Jurkat, Clone E6-1 (cell line): ENCODE data around the gene HLA-DQB1.
"Not testable (repeated sequence)": the region's sequence is repeated elsewhere in the genome, so short reads cannot be mapped to it uniquely, and the experiment has no call there.

ENCODE experiments used
- DNase-seq: peaks from one replicate; pipeline ENCODE4 v3.0.0-alpha.2; 2011; ENCODE audit warnings: low read depth, low spot score
- H3K4me3 ChIP-seq: 2 replicates; pipeline ENCODE4 v1.5.1; 2011; ENCODE audit warnings: mild to moderate bottlenecking, low read length, control low read depth, moderate library complexity

The HLA-DQB1 gene

GRCh38 chr6:32664827-32665362 is 1.6 kb downstream of the HLA-DQB1 start:
- H3K4me3 ChIP-seq: no peak overlapping the region
- no peak for DNase-seq

- no peak for DNase-seq
- H3K4me3 ChIP-seq: no peak overlapping the region
These were observed 2.1 kb downstream of the HLA-DQB1 start for GRCh38 chr6:32664354-32664753.

GRCh38 chr6:32662836-32663235 is 3.6 kb downstream of the HLA-DQB1 start:
- DNase-seq: no peak
- H3K4me3 ChIP-seq: no peak overlapping the region

- DNase-seq: no peak
- H3K4me3 ChIP-seq: no peak overlapping the region
These were observed 4.4 kb downstream of the HLA-DQB1 start for GRCh38 chr6:32662099-32662498.

- no peak for DNase-seq
- H3K4me3 ChIP-seq: no peak overlapping the region
These were observed 6.4 kb downstream of the HLA-DQB1 start for GRCh38 chr6:32659856-32660595.

- H3K4me3 ChIP-seq: no peak overlapping the region
- DNase-seq: no peak
These were observed 8.1 kb downstream of the HLA-DQB1 start for GRCh38 chr6:32658268-32658897.

- H3K4me3 ChIP-seq, DNase-seq: not testable (repeated sequence)
These were observed 8.6 kb downstream of the HLA-DQB1 start for GRCh38 chr6:32657819-32658218.

GRCh38 chr6:32657329-32657728 is 9.1 kb downstream of the HLA-DQB1 start:
- H3K4me3 ChIP-seq: not testable (repeated sequence)

GRCh38 chr6:32655203-32655710 is 11.2 kb downstream of the HLA-DQB1 start:
- H3K4me3 ChIP-seq: no peak overlapping the region
- no peak for DNase-seq

More at GRCh38 chr6:32657329-32657728, 9.1 kb downstream of the HLA-DQB1 start:
- DNase-seq: not testable (repeated sequence)

GRCh38 chr6:32645047-32645703 is 21.3 kb downstream of the HLA-DQB1 start:
- no peak overlapping the region for H3K4me3 ChIP-seq
- no peak for DNase-seq

GRCh38 chr6:32643904-32644303 is 22.6 kb downstream of the HLA-DQB1 start:
- DNase-seq: no peak
- no peak overlapping the region for H3K4me3 ChIP-seq

GRCh38 chr6:32642720-32643106 is 23.7 kb downstream of the HLA-DQB1 start:
- no peak overlapping the region for H3K4me3 ChIP-seq

GRCh38 chr6:32641785-32642719 is 24.4 kb downstream of the HLA-DQB1 start:
- DNase-seq, H3K4me3 ChIP-seq: not testable (repeated sequence)

More at GRCh38 chr6:32642720-32643106, 23.7 kb downstream of the HLA-DQB1 start:
- no peak for DNase-seq

GRCh38 chr6:32641122-32641521 is 25.3 kb downstream of the HLA-DQB1 start:
- H3K4me3 ChIP-seq: no peak overlapping the region
- DNase-seq: no peak

GRCh38 chr6:32639440-32640394 is 26.7 kb downstream of the HLA-DQB1 start:
- no peak overlapping the region for H3K4me3 ChIP-seq
- no peak for DNase-seq

- H3K4me3 ChIP-seq: no peak overlapping the region
- no peak for DNase-seq
These were observed 27.8 kb downstream of the HLA-DQB1 start for GRCh38 chr6:32638532-32639219.

- DNase-seq: no peak
- H3K4me3 ChIP-seq: no peak overlapping the region
These were observed 28.6 kb downstream of the HLA-DQB1 start for GRCh38 chr6:32637883-32638282.
